ENCODE data around the gene CLDN2.
A peak's percentile ranks its signal among the peaks of the same experiment; 100 is the strongest.
"Not testable (repeated sequence)": the region's sequence is repeated elsewhere in the genome, so short reads cannot be mapped to it uniquely, and the experiment has no call there.

The CLDN2 gene

DNA sequence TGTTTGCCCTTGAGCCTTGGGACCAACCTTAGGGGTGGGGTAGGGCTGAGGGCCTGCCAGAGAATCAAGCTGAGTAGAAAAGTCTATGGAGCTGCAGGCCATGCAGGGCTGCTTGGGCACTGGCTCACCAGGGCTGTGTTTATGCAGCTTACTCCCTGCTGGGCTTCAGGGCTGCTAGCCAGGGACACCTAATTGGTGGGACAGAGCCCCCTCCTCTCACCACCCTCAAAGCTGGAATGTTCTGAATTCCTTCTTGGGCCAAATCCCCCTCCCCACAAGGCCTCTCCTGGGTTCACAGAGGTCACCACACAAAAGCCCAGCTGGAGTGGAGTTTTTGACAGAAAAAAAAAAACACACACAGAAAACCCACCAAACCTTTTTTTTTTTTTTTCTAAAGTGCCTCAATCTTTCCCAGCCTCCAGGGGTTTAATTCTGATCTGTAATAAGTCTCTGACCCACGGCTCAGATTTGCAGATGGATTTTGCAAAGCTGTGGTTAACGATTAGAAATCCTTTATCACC, at the start of gene CLDN2:
Gene CLDN2 (plus strand): TSS at position 471 of the 521 bp plus-strand sequence. CDS start 7,827 bp downstream, outside the sequence.
- Mint-ChIP-seq H3K9me3 (no peaks in the 10 kb centered on the region), H3K36me3 (ENCODE audit: low read depth) (no peaks in the 10 kb centered on the region), H3K4me1 (ENCODE audit: low read depth) (peaks cover 19% of the 10 kb centered on the region), H3K27me3 (peaks cover 23% of the 10 kb centered on the region), H3K4me3 (no peak within 1 kb of the TSS), H3K27ac (no peak within 1 kb of the TSS)
- no peak for DNase-seq

GRCh38 chrX:106872796-106873195, 47.4 kb upstream of the CLDN2 start:
- not testable (repeated sequence) for DNase-seq; H3K4me1 Mint-ChIP-seq (ENCODE audit: low read depth); H3K36me3 Mint-ChIP-seq (ENCODE audit: low read depth); H3K4me3 Mint-ChIP-seq; H3K27ac Mint-ChIP-seq; H3K9me3 Mint-ChIP-seq
- peaks cover 37% of the 10 kb centered on the region for H3K27me3 Mint-ChIP-seq

GRCh38 chrX:106874075-106874474, 46.1 kb upstream of the CLDN2 start:
- Mint-ChIP-seq H3K27me3 (peaks cover 47% of the 10 kb centered on the region), H3K27ac (no peak overlapping the region), H3K4me1 (ENCODE audit: low read depth) (no peaks in the 10 kb centered on the region), H3K36me3 (ENCODE audit: low read depth) (no peaks in the 10 kb centered on the region), H3K9me3 (no peaks in the 10 kb centered on the region), H3K4me3 (no peak overlapping the region)
- DNase-seq = no peak

GRCh38 chrX:106875151-106875550, 45.1 kb upstream of the CLDN2 start:
- H3K4me3 Mint-ChIP-seq = no peak overlapping the region
- no peaks in the 10 kb centered on the region for H3K9me3 Mint-ChIP-seq
- no peak overlapping the region for H3K27ac Mint-ChIP-seq
- no peaks in the 10 kb centered on the region for H3K36me3 Mint-ChIP-seq (ENCODE audit: low read depth)
- no peak for DNase-seq
- H3K27me3 Mint-ChIP-seq = peaks cover 57% of the 10 kb centered on the region
- no peaks in the 10 kb centered on the region for H3K4me1 Mint-ChIP-seq (ENCODE audit: low read depth)

- Mint-ChIP-seq H3K4me1 (ENCODE audit: low read depth) (no peaks in the 10 kb centered on the region), H3K27me3 (peaks cover 74% of the 10 kb centered on the region)
Observed at GRCh38 chrX:106889468-106889867, 30.7 kb upstream of the CLDN2 start.

DNA sequence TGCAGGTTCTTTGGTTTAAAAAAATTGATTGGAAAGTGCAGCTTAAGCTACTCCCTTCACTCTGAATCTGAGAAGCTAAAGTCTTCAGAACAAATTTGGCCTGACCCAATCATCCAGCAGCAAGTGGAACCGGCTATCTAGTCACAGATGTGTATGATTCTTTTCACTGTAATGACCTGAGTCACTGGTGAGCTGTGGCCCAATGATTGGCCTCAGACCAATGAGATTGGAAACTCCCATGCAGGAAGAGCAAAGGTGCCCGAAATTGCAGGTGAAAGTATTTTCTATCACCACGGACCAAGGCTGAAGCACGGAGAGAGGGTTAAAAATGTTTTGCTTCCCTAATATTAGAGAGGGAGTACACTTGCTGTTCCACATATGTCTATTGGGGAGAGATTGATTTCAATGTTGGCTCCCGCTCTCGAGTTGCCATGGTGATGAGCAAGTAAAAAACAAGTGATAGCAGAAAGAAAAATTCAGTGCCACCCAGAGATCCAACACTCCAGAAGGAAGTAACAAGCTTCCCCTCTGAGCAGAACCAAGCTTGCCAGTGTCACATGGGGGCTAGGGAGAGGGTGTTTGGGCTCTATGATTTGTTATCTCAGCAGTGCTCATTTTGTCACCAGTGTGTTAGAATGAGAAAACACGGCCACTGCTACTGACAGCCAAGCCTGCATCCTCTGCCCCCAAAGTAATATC, 28.3 kb upstream of the CLDN2 start:
- no peak overlapping the region for H3K27ac Mint-ChIP-seq
- peaks cover 76% of the 10 kb centered on the region for H3K27me3 Mint-ChIP-seq
- DNase-seq = no peak
- no peak overlapping the region for H3K4me3 Mint-ChIP-seq
- H3K36me3 Mint-ChIP-seq (ENCODE audit: low read depth) = no peaks in the 10 kb centered on the region
- no peaks in the 10 kb centered on the region for H3K9me3 Mint-ChIP-seq
- no peaks in the 10 kb centered on the region for H3K4me1 Mint-ChIP-seq (ENCODE audit: low read depth)

More at GRCh38 chrX:106889468-106889867, 30.7 kb upstream of the CLDN2 start:
- DNase-seq = no peak
- no peaks in the 10 kb centered on the region for H3K36me3 Mint-ChIP-seq (ENCODE audit: low read depth)
- H3K9me3 Mint-ChIP-seq = no peaks in the 10 kb centered on the region
- no peak overlapping the region for H3K4me3 Mint-ChIP-seq
- no peak overlapping the region for H3K27ac Mint-ChIP-seq

DNA sequence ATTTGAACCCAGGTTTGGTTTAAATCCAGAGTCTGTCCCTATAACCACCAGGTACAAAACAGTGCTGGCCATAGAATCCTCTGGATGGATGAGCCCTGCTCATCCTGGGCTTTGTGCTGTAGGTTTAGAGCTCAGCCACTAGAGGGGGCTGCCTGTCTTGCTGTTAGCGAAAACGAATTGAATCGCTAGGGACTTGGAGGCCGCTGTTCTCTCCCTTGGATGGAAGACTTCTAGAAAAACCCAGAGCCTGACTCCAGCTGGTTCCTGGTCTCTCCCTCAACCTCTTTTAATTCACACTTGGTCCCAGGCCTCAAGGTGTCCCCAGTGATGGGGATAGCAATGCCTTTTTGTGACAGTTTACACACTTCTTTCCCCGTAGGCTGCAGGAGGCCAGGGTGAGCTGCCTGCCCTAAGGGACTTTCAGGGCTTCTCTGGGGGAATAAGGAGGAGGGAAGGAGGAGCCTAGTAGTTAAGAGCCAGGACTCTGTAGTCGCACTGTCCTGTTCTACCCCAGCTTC, 25.8 kb upstream of the CLDN2 start:
- peak; percentile 53 for DNase-seq
- Mint-ChIP-seq H3K27ac (no peak overlapping the region), H3K36me3 (ENCODE audit: low read depth) (no peaks in the 10 kb centered on the region), H3K4me3 (no peak overlapping the region), H3K9me3 (no peaks in the 10 kb centered on the region), H3K4me1 (ENCODE audit: low read depth) (no peaks in the 10 kb centered on the region), H3K27me3 (peaks cover 60% of the 10 kb centered on the region)

- no peaks in the 10 kb centered on the region for H3K4me1 Mint-ChIP-seq (ENCODE audit: low read depth)
- H3K27me3 Mint-ChIP-seq = peaks cover 55% of the 10 kb centered on the region
- H3K36me3 Mint-ChIP-seq (ENCODE audit: low read depth) = no peaks in the 10 kb centered on the region
- no peak overlapping the region for H3K4me3 Mint-ChIP-seq
- DNase-seq = no peak
- no peak overlapping the region for H3K27ac Mint-ChIP-seq
- no peaks in the 10 kb centered on the region for H3K9me3 Mint-ChIP-seq
Observed at GRCh38 chrX:106894978-106895452, 25.2 kb upstream of the CLDN2 start.

GRCh38 chrX:106897259-106897658, 22.9 kb upstream of the CLDN2 start:
- Mint-ChIP-seq H3K27me3 (peaks cover 36% of the 10 kb centered on the region), H3K36me3 (ENCODE audit: low read depth) (no peaks in the 10 kb centered on the region), H3K27ac (no peak overlapping the region), H3K4me1 (ENCODE audit: low read depth) (no peaks in the 10 kb centered on the region), H3K9me3 (no peaks in the 10 kb centered on the region), H3K4me3 (no peak overlapping the region)
- no peak for DNase-seq

DNA sequence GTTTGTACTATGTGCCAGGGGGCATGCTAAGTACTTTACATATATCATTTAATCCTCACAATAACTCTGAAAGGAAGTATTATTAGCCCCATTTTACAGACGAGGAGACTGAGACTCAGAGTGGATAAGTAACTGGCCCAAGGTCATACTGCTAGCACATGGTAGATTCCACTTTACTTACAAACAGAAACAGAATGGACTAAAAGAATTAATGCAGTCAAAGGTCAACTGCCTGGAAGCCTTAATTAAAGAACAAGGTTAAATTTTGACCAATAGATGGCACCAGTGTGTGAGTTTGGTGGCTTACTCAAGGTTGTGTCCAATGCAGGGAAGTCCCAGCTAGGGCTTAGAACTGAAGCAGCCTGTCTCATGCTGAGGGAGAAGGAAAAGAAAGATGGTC, 21.7 kb upstream of the CLDN2 start:
- Mint-ChIP-seq H3K27me3 (peaks cover 24% of the 10 kb centered on the region), H3K9me3 (no peaks in the 10 kb centered on the region), H3K36me3 (ENCODE audit: low read depth) (no peaks in the 10 kb centered on the region), H3K27ac (no peak overlapping the region), H3K4me3 (no peak overlapping the region), H3K4me1 (ENCODE audit: low read depth) (no peaks in the 10 kb centered on the region)
- DNase-seq = no peak

DNA sequence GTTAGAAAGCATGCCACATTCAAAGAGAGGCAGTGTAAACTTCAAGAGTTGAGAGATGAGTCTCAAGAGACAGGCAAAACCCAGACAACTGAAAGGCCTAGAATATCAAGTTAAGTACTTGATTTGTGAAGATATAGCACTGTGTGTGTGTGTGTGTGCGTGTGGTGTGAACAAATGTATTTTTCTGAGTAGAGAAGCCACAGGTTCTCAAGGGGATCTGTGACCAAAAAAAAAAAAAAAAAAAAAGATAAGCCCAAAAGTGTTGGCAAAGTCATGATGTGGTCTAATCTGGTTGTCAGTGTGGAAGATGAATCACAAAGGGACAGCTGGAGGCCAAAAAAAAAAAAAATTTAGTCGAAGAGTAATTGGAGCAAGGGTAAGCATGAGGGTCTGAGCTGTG, 20.9 kb upstream of the CLDN2 start:
- Mint-ChIP-seq H3K9me3 (no peaks in the 10 kb centered on the region), H3K4me3 (no peak overlapping the region), H3K4me1 (ENCODE audit: low read depth) (no peaks in the 10 kb centered on the region), H3K27me3 (peaks cover 18% of the 10 kb centered on the region), H3K36me3 (ENCODE audit: low read depth) (no peaks in the 10 kb centered on the region), H3K27ac (no peak overlapping the region)
- no peak for DNase-seq

GRCh38 chrX:106899841-106900240, 20.4 kb upstream of the CLDN2 start:
- H3K4me1 Mint-ChIP-seq (ENCODE audit: low read depth) = no peaks in the 10 kb centered on the region
- no peaks in the 10 kb centered on the region for H3K36me3 Mint-ChIP-seq (ENCODE audit: low read depth)
- H3K9me3 Mint-ChIP-seq = no peaks in the 10 kb centered on the region
- H3K27ac Mint-ChIP-seq = no peak overlapping the region
- DNase-seq = no peak
- H3K4me3 Mint-ChIP-seq = no peak overlapping the region
- H3K27me3 Mint-ChIP-seq = peaks cover 16% of the 10 kb centered on the region

DNA sequence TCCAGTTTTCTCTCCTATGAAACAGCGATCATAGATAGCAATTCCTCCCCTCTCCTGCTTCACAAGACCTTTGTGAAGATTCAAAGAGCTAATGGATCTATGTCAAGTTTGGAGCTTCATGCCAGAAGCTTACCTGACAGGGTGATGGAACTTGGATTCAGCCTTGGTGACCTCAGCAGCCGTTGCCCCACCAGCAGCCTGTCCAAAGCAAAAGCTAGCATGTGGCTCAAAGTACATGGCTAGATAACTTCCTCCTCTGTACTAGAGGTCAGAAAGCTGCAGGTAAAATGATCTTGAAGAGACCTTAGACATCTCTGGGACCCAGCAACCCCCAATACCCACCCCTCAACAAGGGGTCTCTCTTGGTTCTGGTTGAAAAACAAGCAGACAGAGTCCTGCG, 18.9 kb upstream of the CLDN2 start:
- Mint-ChIP-seq H3K4me1 (ENCODE audit: low read depth) (no peaks in the 10 kb centered on the region), H3K4me3 (no peak overlapping the region), H3K27me3 (peaks cover 7% of the 10 kb centered on the region), H3K9me3 (no peaks in the 10 kb centered on the region), H3K36me3 (ENCODE audit: low read depth) (no peaks in the 10 kb centered on the region), H3K27ac (no peak overlapping the region)
- no peak for DNase-seq

GRCh38 chrX:106901781-106902219, 18.4 kb upstream of the CLDN2 start:
- Mint-ChIP-seq H3K27ac (no peak overlapping the region), H3K9me3 (no peaks in the 10 kb centered on the region), H3K4me1 (ENCODE audit: low read depth) (no peaks in the 10 kb centered on the region), H3K36me3 (ENCODE audit: low read depth) (no peaks in the 10 kb centered on the region), H3K4me3 (no peak overlapping the region), H3K27me3 (peaks cover 5% of the 10 kb centered on the region)
- no peak for DNase-seq

DNA sequence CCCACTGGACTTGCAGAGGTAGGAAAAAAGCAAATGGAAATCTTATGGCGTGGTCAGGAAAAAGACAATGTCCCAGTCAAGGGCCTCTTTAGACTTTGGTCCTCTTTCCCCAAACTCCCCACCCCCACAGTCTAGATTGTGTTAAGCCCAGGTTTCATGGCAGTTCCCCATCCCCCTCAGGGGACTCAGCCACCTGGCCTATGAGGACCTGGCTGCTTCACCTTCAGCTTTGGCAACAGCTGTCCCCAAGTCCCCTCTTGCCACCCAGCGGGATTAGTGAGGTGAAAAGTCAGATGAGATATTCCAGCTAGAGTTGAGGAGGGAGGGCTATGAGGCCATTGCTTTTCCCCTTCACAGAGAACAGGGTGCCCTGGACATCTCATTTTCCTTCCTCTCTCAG, 17.5 kb upstream of the CLDN2 start:
- no peaks in the 10 kb centered on the region for H3K36me3 Mint-ChIP-seq (ENCODE audit: low read depth)
- no peaks in the 10 kb centered on the region for H3K4me1 Mint-ChIP-seq (ENCODE audit: low read depth)
- no peaks in the 10 kb centered on the region for H3K9me3 Mint-ChIP-seq
- H3K27me3 Mint-ChIP-seq = no peaks in the 10 kb centered on the region
- no peak overlapping the region for H3K27ac Mint-ChIP-seq
- H3K4me3 Mint-ChIP-seq = no peak overlapping the region
- no peak for DNase-seq
